Astrocyte (in vitro differentiated cells and primary cell): ENCODE measurements around the gene USP9X. TPM values are rescaled to one million over a fixed set of nuclear protein-coding genes. Genes with fewer than 3 reads are reported as not detected.

ENCODE experiments used
- DNase-seq: peaks from one replicate; pipeline ENCODE4 v3.0.0-alpha.2; 2010; ENCODE audit warnings: low read depth
- FAIRE-seq: peaks from 2 replicates; lab custom pipeline; 2011; peaks lifted over from hg19 to GRCh38; lab: Jason Lieb, UNC
- H2AFZ ChIP-seq: 2 replicates; pipeline ENCODE4 v1.6.0; 2012; ENCODE audit warnings: low read depth, low read length, inconsistent platforms
- H3K27ac ChIP-seq: 2 replicates; pipeline ENCODE4 v1.5.1; 2011; ENCODE audit warnings: low read depth, low read length, inconsistent platforms
- H3K27me3 ChIP-seq: 2 replicates; pipeline ENCODE4 v1.6.0; 2011; ENCODE audit warnings: low read length, inconsistent platforms; ENCODE audit not compliant: insufficient read depth
- H3K36me3 ChIP-seq: 2 replicates; pipeline ENCODE4 v1.5.1; 2011; ENCODE audit warnings: low read length, inconsistent platforms; ENCODE audit not compliant: insufficient read depth
- H3K4me1 ChIP-seq: 2 replicates; pipeline ENCODE4 v1.5.1; 2011; ENCODE audit warnings: low read length, inconsistent platforms; ENCODE audit not compliant: insufficient read depth
- H3K4me2 ChIP-seq: 2 replicates; pipeline ENCODE4 v1.6.0; 2012; ENCODE audit warnings: low read length, inconsistent platforms
- H3K4me3 ChIP-seq: 2 replicates; pipeline ENCODE4 v1.5.1; 2011; ENCODE audit warnings: low read depth, mild to moderate bottlenecking, low read length, inconsistent platforms; ENCODE audit not compliant: insufficient read depth
- H3K79me2 ChIP-seq: 2 replicates; pipeline ENCODE4 v1.6.0; 2012; ENCODE audit warnings: mild to moderate bottlenecking, low read length, inconsistent platforms; ENCODE audit not compliant: insufficient read depth
- H3K9ac ChIP-seq: 2 replicates; pipeline ENCODE4 v1.6.0; 2012; ENCODE audit warnings: mild to moderate bottlenecking, low read length, inconsistent platforms
- H3K9me3 ChIP-seq: 2 replicates; pipeline ENCODE4 v1.5.1; 2012; ENCODE audit warnings: low read depth, mild to moderate bottlenecking, low read length, inconsistent platforms; ENCODE audit not compliant: insufficient read depth
- H4K20me1 ChIP-seq: 2 replicates; pipeline ENCODE4 v1.6.0; 2012; ENCODE audit warnings: low read length, inconsistent platforms; ENCODE audit not compliant: insufficient read depth
- H3K27ac Mint-ChIP-seq: one replicate; pipeline ENCODE4 v1.8.0; 2021; ENCODE audit warnings: mild to moderate bottlenecking, mixed read lengths; ENCODE audit not compliant: unreplicated experiment
- H3K27me3 Mint-ChIP-seq: one replicate; pipeline ENCODE4 v1.8.0; 2021; ENCODE audit warnings: low read depth, mixed read lengths; ENCODE audit not compliant: unreplicated experiment
- H3K36me3 Mint-ChIP-seq: one replicate; pipeline ENCODE4 v1.8.0; 2021; ENCODE audit warnings: low read depth, mixed read lengths; ENCODE audit not compliant: unreplicated experiment
- H3K4me1 Mint-ChIP-seq: one replicate; pipeline ENCODE4 v1.8.0; 2021; ENCODE audit warnings: low read depth, mixed read lengths; ENCODE audit not compliant: unreplicated experiment
- H3K4me3 Mint-ChIP-seq: one replicate; pipeline ENCODE4 v1.8.0; 2021; ENCODE audit warnings: mild to moderate bottlenecking, moderate library complexity, mixed read lengths; ENCODE audit not compliant: unreplicated experiment
- H3K9me3 Mint-ChIP-seq: one replicate; pipeline ENCODE4 v1.8.0; 2021; ENCODE audit warnings: mild to moderate bottlenecking, mixed read lengths; ENCODE audit not compliant: unreplicated experiment
- EZH2 ChIP-seq: IDR thresholded peaks from 2 replicates; pipeline ENCODE4 v1.6.1; 2012; ENCODE audit warnings: mild to moderate bottlenecking, low read length, inconsistent platforms; ENCODE audit not compliant: insufficient read depth
- total RNA-seq: library from RNA; stranded (reverse); gene quantifications from 2 replicates; pipeline ENCODE4 v1.2.1, GENCODE V29; 2021
- TF ChIP-seq, protein P1 (sequence below): IDR thresholded peaks from 2 replicates; pipeline ENCODE4 v1.5.1; 2011; ENCODE audit warnings: low read depth, mild to moderate bottlenecking, inconsistent platforms, low read length, moderate library complexity; ENCODE audit not compliant: insufficient read depth

USP9X gene
- total RNA-seq, 1 donor from 2014 or later: 112 TPM

DNA sequence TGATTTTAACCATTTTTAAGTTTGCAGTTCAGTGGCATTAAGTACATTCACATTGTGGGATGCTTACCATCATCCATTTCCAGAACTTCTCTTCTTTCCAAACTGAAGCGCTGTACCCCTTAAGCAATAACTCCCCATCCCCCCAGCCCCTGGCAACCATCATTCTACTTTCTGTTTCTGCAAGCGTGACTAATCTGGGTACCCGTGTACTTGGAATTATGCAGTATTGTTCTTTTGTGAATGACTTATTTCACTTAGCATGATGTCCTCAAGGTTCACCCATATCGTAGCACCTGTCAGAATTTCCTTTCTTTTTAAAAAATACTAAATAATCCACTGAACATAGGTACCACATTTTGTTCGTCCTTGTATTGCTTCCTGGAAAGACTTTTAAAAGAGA lies 32.9 kb downstream of the USP9X start:
- no peaks in the 10 kb centered on the region for H3K27me3 Mint-ChIP-seq
- Histone ChIP-seq H3K4me2 (no peak overlapping the region), H3K9me3 (no peaks in the 10 kb centered on the region), H3K9ac (no peak overlapping the region), H3K36me3 (no peaks in the 10 kb centered on the region), H3K27ac (no peak overlapping the region), H3K4me1 (no peaks in the 10 kb centered on the region), H2AFZ (no peak overlapping the region), H4K20me1 (peaks cover 82% of the 10 kb centered on the region), H3K79me2 (peaks cover 98% of the 10 kb centered on the region), H3K4me3 (no peak overlapping the region), H3K27me3 (no peaks in the 10 kb centered on the region)
- H3K4me3 Mint-ChIP-seq: no peak overlapping the region
- no peak for TF ChIP-seq EZH2
- TF ChIP-seq, protein P1, sequence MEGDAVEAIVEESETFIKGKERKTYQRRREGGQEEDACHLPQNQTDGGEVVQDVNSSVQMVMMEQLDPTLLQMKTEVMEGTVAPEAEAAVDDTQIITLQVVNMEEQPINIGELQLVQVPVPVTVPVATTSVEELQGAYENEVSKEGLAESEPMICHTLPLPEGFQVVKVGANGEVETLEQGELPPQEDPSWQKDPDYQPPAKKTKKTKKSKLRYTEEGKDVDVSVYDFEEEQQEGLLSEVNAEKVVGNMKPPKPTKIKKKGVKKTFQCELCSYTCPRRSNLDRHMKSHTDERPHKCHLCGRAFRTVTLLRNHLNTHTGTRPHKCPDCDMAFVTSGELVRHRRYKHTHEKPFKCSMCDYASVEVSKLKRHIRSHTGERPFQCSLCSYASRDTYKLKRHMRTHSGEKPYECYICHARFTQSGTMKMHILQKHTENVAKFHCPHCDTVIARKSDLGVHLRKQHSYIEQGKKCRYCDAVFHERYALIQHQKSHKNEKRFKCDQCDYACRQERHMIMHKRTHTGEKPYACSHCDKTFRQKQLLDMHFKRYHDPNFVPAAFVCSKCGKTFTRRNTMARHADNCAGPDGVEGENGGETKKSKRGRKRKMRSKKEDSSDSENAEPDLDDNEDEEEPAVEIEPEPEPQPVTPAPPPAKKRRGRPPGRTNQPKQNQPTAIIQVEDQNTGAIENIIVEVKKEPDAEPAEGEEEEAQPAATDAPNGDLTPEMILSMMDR: no peak
- H3K4me1 Mint-ChIP-seq: peaks cover 26% of the 10 kb centered on the region
- FAIRE-seq (peak; percentile 13), DNase-seq (no peak)
- no peak overlapping the region for H3K27ac Mint-ChIP-seq
- peaks cover 4% of the 10 kb centered on the region for H3K36me3 Mint-ChIP-seq
- H3K9me3 Mint-ChIP-seq: no peaks in the 10 kb centered on the region

GRCh38 chrX:41119803-41120202 lies 34.6 kb downstream of the USP9X start:
- H3K9me3 Mint-ChIP-seq: no peaks in the 10 kb centered on the region
- Histone ChIP-seq H2AFZ (no peak overlapping the region), H3K36me3 (no peaks in the 10 kb centered on the region), H4K20me1 (peaks cover 77% of the 10 kb centered on the region), H3K9ac (no peak overlapping the region), H3K79me2 (peaks cover 98% of the 10 kb centered on the region), H3K27ac (no peak overlapping the region), H3K4me2 (no peak overlapping the region), H3K4me3 (no peak overlapping the region), H3K27me3 (no peaks in the 10 kb centered on the region), H3K4me1 (no peaks in the 10 kb centered on the region), H3K9me3 (no peaks in the 10 kb centered on the region)
- no peak overlapping the region for H3K4me3 Mint-ChIP-seq
- H3K27me3 Mint-ChIP-seq: no peaks in the 10 kb centered on the region
- H3K4me1 Mint-ChIP-seq: peaks cover 29% of the 10 kb centered on the region
- TF ChIP-seq, protein P1: no peak
- TF ChIP-seq EZH2: no peak
- FAIRE-seq: peak; percentile 54
- DNase-seq: no peak
- no peak overlapping the region for H3K27ac Mint-ChIP-seq
- peaks cover 4% of the 10 kb centered on the region for H3K36me3 Mint-ChIP-seq

DNA sequence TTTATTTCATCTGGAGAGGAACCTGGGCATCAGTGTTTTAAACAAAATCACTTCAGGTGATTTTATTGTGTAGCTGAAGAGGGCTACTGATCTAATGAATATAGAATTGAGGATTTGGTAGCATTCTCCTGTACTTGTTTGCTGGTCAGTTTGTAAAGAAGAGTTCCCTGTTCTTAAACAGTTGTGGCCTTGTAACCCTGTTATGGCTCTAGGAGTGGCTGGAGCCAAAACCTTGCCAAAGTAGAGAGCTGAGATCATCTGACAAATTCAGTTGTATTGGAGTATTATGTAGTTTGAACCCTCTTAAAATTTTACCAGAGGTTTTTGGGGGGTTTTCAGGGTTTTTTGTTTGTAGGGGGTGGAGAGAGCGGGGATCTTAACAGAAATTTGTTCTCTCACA lies 36.5 kb downstream of the USP9X start:
- H3K79me2 ChIP-seq: peaks cover 100% of the 10 kb centered on the region
- H3K4me3 ChIP-seq: no peak overlapping the region
- H3K9me3 ChIP-seq: no peaks in the 10 kb centered on the region
- H3K4me1 ChIP-seq: no peaks in the 10 kb centered on the region
- H3K27ac ChIP-seq: no peak overlapping the region
- H3K9ac ChIP-seq: no peak overlapping the region
- no peaks in the 10 kb centered on the region for H3K9me3 Mint-ChIP-seq
- FAIRE-seq (no peak), DNase-seq (no peak)
- no peak overlapping the region for H3K4me3 Mint-ChIP-seq
- H3K27me3 ChIP-seq: no peaks in the 10 kb centered on the region
- TF ChIP-seq, protein P1: no peak
- no peak for TF ChIP-seq EZH2
- peaks cover 68% of the 10 kb centered on the region for H4K20me1 ChIP-seq
- no peak overlapping the region for H3K27ac Mint-ChIP-seq
- peaks cover 18% of the 10 kb centered on the region for H3K4me1 Mint-ChIP-seq
- no peaks in the 10 kb centered on the region for H3K36me3 ChIP-seq
- no peaks in the 10 kb centered on the region for H3K27me3 Mint-ChIP-seq
- no peak overlapping the region for H3K4me2 ChIP-seq
- H3K36me3 Mint-ChIP-seq: peaks cover 4% of the 10 kb centered on the region
- no peak overlapping the region for H2AFZ ChIP-seq
